GM23338 (cell line): Measurements from ENCODE around the gene FAXDC2. TPM values are rescaled to one million over a fixed set of nuclear protein-coding genes. Genes with fewer than 3 reads are reported as not detected.

Source experiments
- ATAC-seq: fragments of 200-7000 bp; cut with Tn5 transposase; 3 replicates; pipeline ENCODE4 v1.9.1; 2020
- DNase-seq: peaks from one replicate; pipeline ENCODE4 v3.0.0-alpha.2; 2015; ENCODE audit warnings: low spot score
- H2AFZ ChIP-seq: fragments of 200-600 bp; sonication (generic); 2 replicates; pipeline ENCODE4 v1.8.0; 2016; ENCODE audit warnings: antibody characterized with exemption, mild to moderate bottlenecking, moderate library complexity
- H3F3A ChIP-seq: fragments of 200-600 bp; sonication (generic); replicated peaks from 2 replicates; pipeline ENCODE4 v1.8.0; 2017; ENCODE audit warnings: antibody characterized with exemption, mixed run types, low read depth
- H3K27ac ChIP-seq: fragments of 200-600 bp; sonication (generic); 2 replicates; pipeline ENCODE4 v1.6.1; 2016; ENCODE audit warnings: low read depth
- H3K27me3 ChIP-seq: fragments of 200-600 bp; sonication (generic); 2 replicates; pipeline ENCODE4 v1.8.0; 2016; ENCODE audit warnings: mild to moderate bottlenecking, mixed run types, moderate library complexity; ENCODE audit not compliant: insufficient read depth
- H3K36me3 ChIP-seq: fragments of 200-600 bp; sonication (generic); 2 replicates; pipeline ENCODE4 v1.8.0; 2016; ENCODE audit warnings: mild to moderate bottlenecking; ENCODE audit not compliant: insufficient read depth
- H3K4me1 ChIP-seq: fragments of 200-600 bp; sonication (generic); 2 replicates; pipeline ENCODE4 v1.8.0; 2016; ENCODE audit warnings: mild to moderate bottlenecking, moderate library complexity; ENCODE audit not compliant: insufficient read depth
- H3K4me2 ChIP-seq: fragments of 200-600 bp; sonication (generic); 2 replicates; pipeline ENCODE4 v1.7.1; 2017; ENCODE audit warnings: mixed run types
- H3K4me3 ChIP-seq: fragments of 200-600 bp; sonication (generic); 2 replicates; pipeline ENCODE4 v1.6.1; 2016; ENCODE audit warnings: mixed run types
- H3K79me2 ChIP-seq: fragments of 200-600 bp; sonication (generic); replicated peaks from 2 replicates; pipeline ENCODE4 v1.8.0; 2017; ENCODE audit warnings: mild to moderate bottlenecking; ENCODE audit not compliant: insufficient read depth
- H3K9me2 ChIP-seq: fragments of 200-600 bp; sonication (generic); 2 replicates; pipeline ENCODE4 v1.8.0; 2017; ENCODE audit not compliant: insufficient read depth
- H4K20me1 ChIP-seq: fragments of 200-600 bp; sonication (generic); replicated peaks from 2 replicates; pipeline ENCODE4 v1.8.0; 2017; ENCODE audit warnings: mild to moderate bottlenecking; ENCODE audit not compliant: insufficient read depth
- H3K27ac Mint-ChIP-seq: 2 replicates; pipeline ENCODE4 v1.8.0; 2020; ENCODE audit warnings: inconsistent platforms, mild to moderate bottlenecking, moderate library complexity, mixed read lengths
- H3K27me3 Mint-ChIP-seq: 3 replicates; pipeline ENCODE4 v1.8.0; 2022; ENCODE audit warnings: low read depth, mild to moderate bottlenecking, moderate library complexity, mixed read lengths, inconsistent platforms; ENCODE audit not compliant: insufficient read depth, poor library complexity
- H3K36me3 Mint-ChIP-seq: 3 replicates; pipeline ENCODE4 v1.8.0; 2021; ENCODE audit warnings: low read depth, mild to moderate bottlenecking, inconsistent platforms, moderate library complexity, mixed read lengths
- H3K4me1 Mint-ChIP-seq: 3 replicates; pipeline ENCODE4 v1.8.0; 2020; ENCODE audit warnings: mild to moderate bottlenecking, inconsistent platforms, mixed read lengths
- H3K4me3 Mint-ChIP-seq: 3 replicates; pipeline ENCODE4 v1.8.0; 2021; ENCODE audit warnings: moderate library complexity, mild to moderate bottlenecking, inconsistent platforms, mixed read lengths
- H3K9me3 Mint-ChIP-seq: 3 replicates; pipeline ENCODE4 v1.8.0; 2020; ENCODE audit warnings: moderate library complexity, mild to moderate bottlenecking, inconsistent platforms, mixed read lengths
- CTCF ChIP-seq, 2 experiments: fragments of 200-600 bp in 1 of 2; sonication (generic) in 1 of 2; conservative IDR thresholded peaks; 2 replicates each; pipeline versions ENCODE4 v1.5.1 to v1.6.1; 2016 to 2017; ENCODE audit warnings: antibody characterized with exemption in 2 of 2, low read depth in 2 of 2, mild to moderate bottlenecking in 2 of 2, moderate library complexity in 1 of 2
- EZH2 ChIP-seq: fragments of 200-600 bp; sonication (generic); IDR thresholded peaks from one replicate; pipeline ENCODE4 v1.8.0; 2017; ENCODE audit warnings: antibody characterized with exemption, mild to moderate bottlenecking, low read depth; ENCODE audit not compliant: unreplicated experiment
- EZH2phosphoT487 ChIP-seq: fragments of 200-600 bp; sonication (generic); IDR thresholded peaks from one replicate; pipeline ENCODE4 v1.8.1; 2018; ENCODE audit warnings: antibody characterized with exemption; ENCODE audit not compliant: unreplicated experiment
- JUNB ChIP-seq: IDR thresholded peaks from one replicate; pipeline ENCODE4 v1.6.1; 2016; ENCODE audit warnings: antibody characterized with exemption; ENCODE audit not compliant: unreplicated experiment
- NANOG ChIP-seq: IDR thresholded peaks from 2 replicates; pipeline ENCODE4 v1.6.1; 2016; ENCODE audit warnings: antibody characterized with exemption, borderline replicate concordance
- STAT1 ChIP-seq: IDR thresholded peaks from one replicate; pipeline ENCODE4 v1.6.1; 2016; ENCODE audit warnings: antibody characterized with exemption; ENCODE audit not compliant: unreplicated experiment
- ZNF114 ChIP-seq: fragments of 250-450 bp; sonication (Bioruptor Pico); IDR thresholded peaks from 2 replicates; pipeline ENCODE4 v1.5.0; 2020; ENCODE audit warnings: mild to moderate bottlenecking, moderate library complexity
- polyA plus RNA-seq: library from polyadenylated mRNA; unstranded; fragments of >200 nt; fragmentation: Nextera tagmentation; extraction: Ambion mirVana; gene quantifications from 2 replicates; pipeline ENCODE4 v1.2.1, GENCODE V29; 2016
- total RNA-seq: library from RNA; depleted of rRNA; stranded (reverse); fragments of >200 nt; shearing (Covaris generic); gene quantifications from 2 replicates; pipeline ENCODE4 v1.2.3, GENCODE V29; 2014
- TF ChIP-seq, protein P1 (sequence below): IDR thresholded peaks from 2 replicates; pipeline ENCODE4 v1.6.1; 2016; ENCODE audit warnings: antibody characterized with exemption

The FAXDC2 gene
- total and polyA plus RNA-seq, 2 experiments from 2014 or later = 4.0 to 4.6 TPM

DNA sequence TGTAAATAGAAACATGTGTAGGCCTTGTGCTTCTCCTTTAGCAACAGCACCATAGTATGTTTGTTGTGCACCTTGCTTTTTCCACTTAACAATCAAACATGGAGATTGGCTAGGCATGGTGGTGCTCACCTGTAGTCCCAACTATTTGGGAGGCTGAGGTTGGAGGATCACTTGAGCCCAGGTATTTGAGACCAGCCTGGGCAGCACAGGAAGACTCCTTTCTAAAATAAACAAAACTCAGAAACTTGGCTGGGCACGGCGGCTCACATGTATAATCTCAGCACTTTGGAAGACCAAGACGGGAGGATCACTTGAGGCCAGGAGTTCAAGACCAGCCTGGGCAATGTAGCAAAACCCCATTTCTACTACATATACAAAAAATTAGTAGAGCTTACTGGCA is 948 bp upstream of the FAXDC2 start (continued):
- no peak for TF ChIP-seq CTCF (conservative IDR thresholded peaks at IDR 0.05; ENCODE audit: low read depth in 2 of 2)
- no peak for TF ChIP-seq JUNB
- TF ChIP-seq EZH2 = no peak
- TF ChIP-seq, protein P1, sequence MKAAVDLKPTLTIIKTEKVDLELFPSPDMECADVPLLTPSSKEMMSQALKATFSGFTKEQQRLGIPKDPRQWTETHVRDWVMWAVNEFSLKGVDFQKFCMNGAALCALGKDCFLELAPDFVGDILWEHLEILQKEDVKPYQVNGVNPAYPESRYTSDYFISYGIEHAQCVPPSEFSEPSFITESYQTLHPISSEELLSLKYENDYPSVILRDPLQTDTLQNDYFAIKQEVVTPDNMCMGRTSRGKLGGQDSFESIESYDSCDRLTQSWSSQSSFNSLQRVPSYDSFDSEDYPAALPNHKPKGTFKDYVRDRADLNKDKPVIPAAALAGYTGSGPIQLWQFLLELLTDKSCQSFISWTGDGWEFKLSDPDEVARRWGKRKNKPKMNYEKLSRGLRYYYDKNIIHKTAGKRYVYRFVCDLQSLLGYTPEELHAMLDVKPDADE = no peak
- TF ChIP-seq NANOG = no peak
- TF ChIP-seq STAT1 = no peak
- TF ChIP-seq EZH2phosphoT487 = no peak

DNA sequence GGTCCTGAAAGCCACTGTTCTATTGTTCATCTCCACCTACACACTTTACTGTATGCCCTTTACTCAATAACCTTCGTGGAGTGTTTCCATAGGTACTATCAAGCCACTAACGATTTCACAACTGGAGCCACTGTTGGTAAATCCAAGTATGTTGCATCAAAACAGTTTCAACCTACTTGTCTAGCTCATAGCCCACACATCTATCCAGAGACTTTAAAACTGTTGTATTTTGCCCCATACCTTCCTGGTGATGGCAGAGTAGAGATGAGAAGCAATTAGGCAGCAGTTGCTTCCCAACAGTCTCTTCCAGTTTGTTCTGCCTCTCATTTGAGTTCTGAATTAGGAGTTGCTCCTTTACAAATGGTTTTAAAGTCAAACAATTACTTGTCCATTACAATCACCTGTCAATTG is 607 bp downstream of the FAXDC2 start:
- Mint-ChIP-seq H3K27ac (peak overlapping the region; percentile 94), H3K4me1 (peaks cover 21% of the 10 kb centered on the region; the same call in 2 of the 3 replicates), H3K4me3 (peak overlapping the region; percentile 84), H3K27me3 (peaks cover 8% of the 10 kb centered on the region), H3K9me3 (no peaks in the 10 kb centered on the region), H3K36me3 (no peaks in the 10 kb centered on the region)
- TF ChIP-seq ZNF114 (CRISPR knock-in tag) = no peak
- no peak for TF ChIP-seq EZH2phosphoT487
- no peak for TF ChIP-seq CTCF (conservative IDR thresholded peaks at IDR 0.05; ENCODE audit: low read depth in 2 of 2)
- no peak for TF ChIP-seq JUNB
- Histone ChIP-seq H3K36me3 (no peaks in the 10 kb centered on the region), H3K9me2 (no peaks in the 10 kb centered on the region), H3K27ac (peak overlapping the region; percentile 85), H3K4me3 (peak overlapping the region; percentile 44), H4K20me1 (no peaks in the 10 kb centered on the region), H3F3A (no peaks in the 10 kb centered on the region), H3K4me2 (peak overlapping the region; percentile 69), H2AFZ (peak overlapping the region; percentile 9; the same call in 1 of the 2 replicates), H3K27me3 (no peaks in the 10 kb centered on the region), H3K79me2 (no peaks in the 10 kb centered on the region), H3K4me1 (0 out of 2 replicates have a peak, but pooled peaks cover 8% of the 10 kb centered on the region)
- DNase-seq (no peak), ATAC-seq (peak; percentile 15; the same call in 2 of the 3 replicates)
